ENCODE results near the gene FLNB. TPM values are rescaled to one million over a fixed set of nuclear protein-coding genes. Genes with fewer than 3 reads are reported as not detected.
A peak's percentile ranks its signal among the peaks of the same experiment; 100 is the strongest.

Gene FLNB
- total and polyA plus RNA-seq, 9 of the 15 experiments (the other 6 are each of a cell fraction or from before 2014, with no cell fraction given) = 9.4 to 48.1 (median 25.6) TPM

- in situ Hi-C loops (cut with MboI) = no loop called here
- no peaks in the 10 kb centered on the region for H3K9me3 ChIP-seq (replicated peaks; ENCODE audit: control insufficient read depth, insufficient read depth, low read depth, low read length)
- ATAC-seq = no peak
- H3K27me3 ChIP-seq (ENCODE audit: control insufficient read depth in 2 of 2, insufficient read depth in 2 of 2, low read length in 2 of 2) = no peaks in the 10 kb centered on the region
- H3K9me1 ChIP-seq (ENCODE audit: control insufficient read depth, insufficient read depth, low read length) = no peaks in the 10 kb centered on the region
- peak overlapping the region in 1 of 2 experiments; percentile 23; a peak in 1 of 4 replicates for H3K9ac ChIP-seq (ENCODE audit: insufficient read depth in 1 of 2, low read depth in 2 of 2, low read length in 2 of 2)
- CTCF ChIA-PET (ENCODE audit: low intra/inter-chr PET ratio) = no interaction called here
- H3K4me3 ChIP-seq = no peak overlapping the region
- H3K4me2 ChIP-seq (ENCODE audit: insufficient read depth, low read length) = no peak overlapping the region
- H2AFZ ChIP-seq (ENCODE audit: low read depth, low read length) = no peak overlapping the region
- H3K4me1 ChIP-seq (replicated peaks in 1 of 2; ENCODE audit: control insufficient read depth in 2 of 2, insufficient read depth in 2 of 2, low read length in 2 of 2) = peaks cover 8 to 18% of the 10 kb centered on the region in 2 experiments; a peak in 4 of 5 replicates
- no peak for FAIRE-seq
- TF ChIP-seq ELK1 (CRISPR knock-in tag; IDR thresholded peaks at IDR 0.05) (no peak), NFRKB (IDR thresholded peaks at IDR 0.05; ENCODE audit: low read depth) (no peak), ZC3H11A (IDR thresholded peaks at IDR 0.05; ENCODE audit: low read depth, low read length) (no peak), RNF219 (CRISPR knock-in tag; IDR thresholded peaks at IDR 0.05) (no peak)
- BruUV-seq (replicated peaks) = no TSS peak
- H3K79me2 ChIP-seq (ENCODE audit: control insufficient read depth, insufficient read depth, low read length) = peaks cover 35% of the 10 kb centered on the region
- H3K27ac ChIP-seq (ENCODE audit: extremely low read depth, low read depth, low read length) = no peak overlapping the region
- no peaks in the 10 kb centered on the region for H3K36me3 ChIP-seq (ENCODE audit: control insufficient read depth, insufficient read depth, low read length)
- WGBS (ENCODE audit: insufficient coverage, low coverage, missing lambda C conversion rate) = 60% methylated on average over 3 of the region's 6 CpGs
- POLR2A ChIA-PET = interaction anchor here (0.7 to 1.6 kb wide), 3 partner anchors 7 to 20 kb away, joined by 3 to 4 read pairs (median 3); no protein-coding TSS in a partner anchor
- DNase-seq (ENCODE audit: extremely low read depth in 1 of 4, low spot score in 3 of 4) = no peak
- intact Hi-C loops (cut with micrococcal nuclease) = no loop called here
- H4K20me1 ChIP-seq (replicated peaks; ENCODE audit: control insufficient read depth, insufficient read depth, low read length) = no peaks in the 10 kb centered on the region
Observed at GRCh38 chr3:58042947-58043707, 34.9 kb downstream of the FLNB start.

All from K562 (cell line).